Prostate gland (tissue), 2 donors: Measurements from ENCODE around the gene CDKN2C.

Experiments used
- CTCF ChIP-seq, 4 experiments: fragments of 200-600 bp in 2 of 4; fragments of 450-650 bp in 2 of 4; sonication (generic) in 2 of 4; IDR thresholded peaks; 1 replicate in 3 of 4; 2 replicates in 1 of 4; pipeline ENCODE4 v1.5.1; 2016 to 2019; ENCODE audit warnings: antibody characterized with exemption in 4 of 4, mild to moderate bottlenecking in 2 of 4, moderate library complexity in 2 of 4
- POLR2A ChIP-seq: fragments of 450-650 bp; IDR thresholded peaks from one replicate; pipeline ENCODE4 v1.6.1; 2016; ENCODE audit warnings: antibody characterized with exemption, mild to moderate bottlenecking
- POLR2AphosphoS5 ChIP-seq: sonication (generic); formaldehyde crosslinking; IDR thresholded peaks from one replicate; pipeline ENCODE4 v1.6.1; 2017; ENCODE audit warnings: antibody characterized with exemption

- TF ChIP-seq CTCF (IDR thresholded peaks at IDR 0.05): no peak
- no peak for TF ChIP-seq POLR2A
- no peak for TF ChIP-seq POLR2AphosphoS5
Measured at GRCh38 chr1:50993645-50994044, 23.6 kb downstream of the CDKN2C start.
